Cortex of kidney (tissue), 1 donor: ENCODE results near the gene NOD1.
"Not testable (repeated sequence)": the region's sequence is repeated elsewhere in the genome, so short reads cannot be mapped to it uniquely, and the experiment has no call there.

Experiments
- DNase-seq: peaks from one replicate; lab custom pipeline; 2025; lab: John Stamatoyannopoulos, UW

Gene NOD1

DNA sequence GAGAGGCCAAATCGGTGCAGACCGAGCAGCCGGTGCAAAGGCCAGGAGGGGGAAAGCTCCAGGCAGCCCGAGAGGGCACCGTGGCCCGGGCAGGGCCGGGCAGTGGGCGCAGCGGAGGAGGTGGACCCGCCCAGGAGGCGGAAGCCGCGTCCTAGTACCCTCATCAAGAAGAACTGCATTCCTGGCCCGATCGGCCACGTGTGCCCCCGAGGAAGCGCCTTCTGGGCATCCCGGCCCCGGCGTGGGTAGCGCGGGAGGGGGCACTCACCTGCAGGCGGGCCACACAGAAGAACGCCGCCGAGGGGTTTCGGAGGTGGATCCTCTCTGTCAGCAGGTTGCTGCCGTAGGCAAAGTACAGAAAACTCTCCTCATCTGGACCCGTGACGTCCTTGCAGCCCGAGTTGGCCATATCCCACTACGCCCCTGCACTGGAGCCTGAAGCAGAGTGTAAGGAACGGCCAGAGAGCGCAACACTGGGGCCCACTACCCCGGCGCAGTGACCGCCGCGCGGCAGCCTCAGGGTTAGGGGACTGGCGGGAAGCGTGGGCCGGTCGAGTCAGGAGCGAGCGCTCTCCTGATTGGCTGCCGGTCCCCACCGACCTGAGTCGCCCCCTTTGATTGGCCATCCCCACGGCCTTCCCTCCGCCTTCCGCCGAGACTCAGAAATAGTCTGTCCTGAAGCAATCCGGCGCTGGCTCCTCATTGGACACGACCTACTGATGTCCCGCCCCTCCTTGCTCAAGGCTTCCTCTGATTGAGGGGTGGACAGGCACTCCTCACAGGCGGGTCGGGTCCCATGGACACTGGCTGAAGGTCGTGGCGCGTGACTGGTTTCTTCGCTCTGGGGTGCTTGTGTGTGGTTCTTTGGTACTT, 26.0 kb upstream of the NOD1 start, which contains the start of gene GGCT:
Gene GGCT, minus strand, starts transcription at position 529 of the 873 bp plus-strand sequence. Its CDS starts 120 bp downstream, at position 409.
- peak; percentile 48 for DNase-seq

DNA sequence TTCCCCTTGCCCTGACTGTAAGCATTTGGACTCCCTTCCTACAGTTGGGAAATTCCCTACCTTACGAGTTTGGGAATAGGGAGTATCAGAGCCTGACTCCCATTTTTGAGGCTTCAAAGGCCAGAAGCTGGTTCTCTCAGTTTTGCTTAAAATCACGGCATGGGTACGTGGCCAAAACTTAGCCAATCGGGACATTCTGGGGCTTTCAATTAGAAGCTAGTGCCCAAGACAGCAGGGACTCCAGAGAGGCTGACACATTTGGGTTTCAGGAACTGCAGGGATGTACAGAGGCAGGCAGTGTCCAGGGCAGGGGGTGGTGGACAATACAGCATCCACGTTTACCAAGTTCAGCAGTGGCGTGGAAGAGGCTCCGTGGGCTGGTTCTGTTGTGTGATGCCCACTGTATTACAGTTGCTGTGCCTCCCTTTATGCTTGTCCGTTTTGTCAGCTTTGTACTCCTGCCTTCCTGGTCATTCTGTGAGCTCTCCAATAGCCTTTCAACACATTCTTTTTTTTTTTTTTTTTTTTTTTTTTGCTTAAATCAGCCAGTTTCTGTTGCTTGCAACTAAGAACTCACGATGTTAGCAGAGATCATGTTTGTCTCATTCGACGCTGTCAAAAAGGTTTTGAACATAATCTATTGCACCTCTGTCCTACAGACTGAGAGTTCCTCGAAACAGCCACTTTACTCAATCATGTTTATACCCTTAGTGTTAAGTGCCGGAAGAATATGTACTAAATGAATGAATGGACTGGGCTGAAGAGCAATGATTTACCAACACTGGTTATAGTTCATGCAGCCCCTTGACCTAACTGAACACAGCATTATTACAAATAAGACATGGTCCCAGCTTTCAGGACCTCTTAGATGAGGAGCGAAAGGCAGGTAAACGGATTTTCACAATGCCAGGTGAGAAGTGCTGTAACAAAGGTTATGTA, 25.0 kb upstream of the NOD1 start:
- DNase-seq = no peak

GRCh38 chr7:30502470-30503251, 24.1 kb upstream of the NOD1 start:
- no peak for DNase-seq

GRCh38 chr7:30501264-30501663, 22.7 kb upstream of the NOD1 start:
- DNase-seq = no peak

DNA sequence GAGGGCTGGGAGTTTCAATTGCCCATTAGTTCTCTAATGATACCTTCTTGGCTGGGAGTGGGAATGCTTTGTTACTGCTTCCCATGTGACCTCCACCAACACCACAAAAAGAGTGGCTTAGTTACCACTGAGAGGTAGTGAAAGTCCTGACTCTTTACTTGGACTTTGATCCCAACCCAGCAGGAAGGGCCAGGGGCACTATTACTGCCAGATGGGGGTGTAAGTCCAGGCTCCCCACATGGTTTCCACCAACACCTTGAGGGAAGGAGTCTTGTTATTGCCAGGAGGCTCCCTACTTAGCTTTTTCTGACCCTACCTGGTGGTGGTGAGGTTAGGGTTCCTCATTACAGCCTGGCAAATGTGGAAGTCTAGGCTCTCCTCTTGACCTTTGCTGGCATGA, 14.6 kb upstream of the NOD1 start:
- no peak for DNase-seq

DNA sequence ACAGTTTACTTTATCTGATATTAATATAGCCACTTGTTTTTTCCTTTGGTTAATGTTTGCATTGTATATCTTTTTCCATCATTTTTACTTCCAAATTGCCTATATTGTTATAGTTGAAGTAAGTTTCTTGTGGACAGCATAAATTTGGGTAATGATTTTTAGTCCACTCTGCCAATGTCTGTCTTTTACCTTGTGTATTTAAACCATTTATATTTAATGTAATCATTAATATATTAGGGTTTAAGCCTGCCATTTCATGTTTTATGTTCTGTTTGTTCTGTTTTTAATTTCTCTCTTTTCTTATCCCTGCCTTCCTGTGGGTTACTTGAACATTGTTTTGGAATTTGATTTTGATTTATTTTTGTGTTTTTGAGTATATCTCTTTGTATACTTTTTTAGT, 12.8 kb upstream of the NOD1 start:
- no peak for DNase-seq

- DNase-seq = no peak
Measured at GRCh38 chr7:30487371-30487770, 8.8 kb upstream of the NOD1 start.

DNA sequence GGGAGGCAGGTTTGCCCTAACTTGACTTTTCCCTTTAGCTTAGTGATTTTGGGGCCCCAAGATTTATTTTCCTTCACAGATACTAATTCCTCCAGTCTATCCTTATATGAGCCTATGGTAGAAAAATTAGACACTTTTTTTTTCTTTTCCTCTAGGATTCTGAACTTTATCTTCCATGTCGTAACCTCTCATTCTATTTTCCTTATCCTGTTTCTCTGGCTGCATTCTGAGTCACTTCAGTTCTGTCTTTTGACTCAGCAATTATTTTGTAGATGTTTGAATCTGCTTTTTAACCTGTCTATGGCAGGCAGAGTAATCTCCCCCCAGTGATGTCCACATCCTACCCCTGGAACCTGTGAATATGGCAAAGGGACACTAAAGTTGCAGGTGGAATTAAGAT, 7.1 kb upstream of the NOD1 start:
- no peak for DNase-seq

GRCh38 chr7:30481416-30481815, 2.8 kb upstream of the NOD1 start:
- DNase-seq = not testable (repeated sequence)

- no peak for DNase-seq
Measured at GRCh38 chr7:30479202-30480120, 877 bp upstream of the NOD1 start.

- no peak for DNase-seq
Measured at GRCh38 chr7:30476459-30477145, 2.0 kb downstream of the NOD1 start.

GRCh38 chr7:30475580-30475979, 3.0 kb downstream of the NOD1 start:
- DNase-seq = no peak

GRCh38 chr7:30474893-30475292, 3.7 kb downstream of the NOD1 start:
- DNase-seq = no peak

GRCh38 chr7:30474485-30474884, 4.1 kb downstream of the NOD1 start:
- no peak for DNase-seq

DNA sequence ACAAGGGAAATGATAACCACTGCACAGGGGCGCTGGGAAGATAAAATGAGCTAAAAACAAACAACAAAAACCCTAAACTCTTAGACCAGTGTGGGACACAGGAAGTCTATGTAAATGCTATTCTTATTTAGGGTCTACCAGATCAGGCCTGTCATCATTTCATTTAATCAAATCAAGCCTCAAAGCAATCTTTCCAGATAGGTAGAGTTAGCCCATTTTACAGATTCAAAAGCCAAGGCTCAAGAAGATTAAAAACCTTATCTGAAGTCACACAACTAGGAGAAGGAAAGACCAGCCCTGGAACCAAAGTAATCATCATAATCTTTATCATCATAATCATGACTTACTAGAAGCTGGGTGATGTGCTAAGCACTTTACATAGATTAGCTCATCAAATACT, 4.7 kb downstream of the NOD1 start:
- DNase-seq = no peak

GRCh38 chr7:30472784-30473775, 5.5 kb downstream of the NOD1 start:
- DNase-seq = no peak

- DNase-seq = no peak
Measured at GRCh38 chr7:30472081-30472783, 6.4 kb downstream of the NOD1 start.

DNA sequence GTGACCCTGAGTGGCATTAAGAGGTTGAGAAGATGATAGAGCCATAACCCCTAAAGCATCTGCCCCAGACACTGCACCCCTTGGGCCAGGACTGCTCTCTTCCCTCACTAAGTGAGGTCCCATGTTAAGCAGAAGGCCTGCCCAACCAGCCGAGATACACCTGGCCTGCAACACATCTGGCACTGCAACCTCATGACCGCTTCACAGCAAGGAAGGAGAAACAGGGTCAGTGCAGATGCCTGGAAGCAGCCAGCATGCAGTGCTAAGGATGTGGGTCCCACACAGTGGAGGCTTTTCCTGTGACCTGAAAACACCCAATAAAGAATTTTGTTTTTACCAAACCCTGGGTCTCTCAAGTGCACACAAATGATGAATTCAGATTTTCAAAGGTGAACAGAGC, 7.4 kb downstream of the NOD1 start:
- DNase-seq = no peak
